KMS-11 (cell line): Measurements from ENCODE around the gene OR4D10.
"Not testable (repeated sequence)": the region's sequence is repeated elsewhere in the genome, so short reads cannot be mapped to it uniquely, and the experiment has no call there.

Experiments used
- H2AFZ ChIP-seq: fragments of 200-600 bp; sonication (generic); 2 replicates; pipeline ENCODE4 v1.6.1; 2016; ENCODE audit warnings: antibody characterized with exemption, mixed run types, low read depth
- H3K27ac ChIP-seq: fragments of 200-600 bp; sonication (generic); 2 replicates; pipeline ENCODE4 v1.6.1; 2016; ENCODE audit warnings: mild to moderate bottlenecking, mixed run types
- H3K27me3 ChIP-seq: fragments of 200-600 bp; sonication (generic); 2 replicates; pipeline ENCODE4 v1.6.1; 2017; ENCODE audit warnings: mild to moderate bottlenecking, low read depth, mixed run types, moderate library complexity; ENCODE audit not compliant: insufficient read depth
- H3K36me3 ChIP-seq: fragments of 200-600 bp; sonication (generic); 2 replicates; pipeline ENCODE4 v1.6.1; 2017; ENCODE audit warnings: mild to moderate bottlenecking, mixed run types; ENCODE audit not compliant: insufficient read depth
- H3K4me1 ChIP-seq: fragments of 200-600 bp; sonication (generic); 2 replicates; pipeline ENCODE4 v1.6.1; 2016; ENCODE audit warnings: mild to moderate bottlenecking, low read depth, mixed run types; ENCODE audit not compliant: poor library complexity, severe bottlenecking
- H3K4me2 ChIP-seq: fragments of 200-600 bp; sonication (generic); 2 replicates; pipeline ENCODE4 v1.7.0; 2016; ENCODE audit warnings: mild to moderate bottlenecking, mixed run types
- H3K4me3 ChIP-seq: fragments of 200-600 bp; sonication (generic); IDR thresholded peaks from 2 replicates; pipeline ENCODE4 v1.6.1; 2017; ENCODE audit warnings: low read depth, low read length, mixed read lengths; ENCODE audit not compliant: insufficient read depth
- H3K79me2 ChIP-seq: fragments of 200-600 bp; sonication (generic); 2 replicates; pipeline ENCODE4 v1.6.1; 2016; ENCODE audit warnings: low read depth, mixed run types; ENCODE audit not compliant: insufficient read depth
- H3K9ac ChIP-seq: fragments of 200-600 bp; sonication (generic); 2 replicates; pipeline ENCODE4 v1.6.1; 2016; ENCODE audit warnings: mild to moderate bottlenecking, mixed run types
- H4K20me1 ChIP-seq: fragments of 200-600 bp; sonication (generic); 2 replicates; pipeline ENCODE4 v1.6.1; 2016; ENCODE audit warnings: mild to moderate bottlenecking, mixed run types; ENCODE audit not compliant: insufficient read depth
- TF ChIP-seq, protein P1 (sequence below): fragments of 200-600 bp; sonication (generic); conservative IDR thresholded peaks from 2 replicates; pipeline ENCODE4 v1.6.1; 2017; ENCODE audit warnings: low read depth, mild to moderate bottlenecking, antibody characterized with exemption, low read length, moderate library complexity, mixed read lengths

OR4D10 gene

DNA sequence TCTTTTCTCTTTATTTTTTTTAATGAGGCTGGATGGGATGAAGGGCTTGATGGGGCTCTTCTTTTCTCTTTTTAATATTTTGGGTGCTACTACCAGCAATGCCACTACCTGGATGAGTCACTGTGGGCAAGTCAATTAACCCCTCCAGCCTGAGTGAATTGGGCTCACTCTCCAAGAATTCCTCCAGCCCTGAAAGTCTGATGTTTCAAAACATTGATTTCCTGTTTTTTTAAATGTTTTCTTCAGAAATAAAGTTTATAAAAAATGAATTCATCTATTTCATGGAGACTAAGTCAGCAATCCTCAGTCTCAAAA, 46.1 kb upstream of the OR4D10 start:
- Histone ChIP-seq H3K4me3 (no peak overlapping the region), H3K4me2 (no peak overlapping the region), H3K27me3 (no peaks in the 10 kb centered on the region), H4K20me1 (no peaks in the 10 kb centered on the region), H3K79me2 (no peaks in the 10 kb centered on the region), H3K4me1 (no peaks in the 10 kb centered on the region), H3K36me3 (no peaks in the 10 kb centered on the region), H2AFZ (no peak overlapping the region), H3K27ac (no peak overlapping the region), H3K9ac (no peak overlapping the region)
- TF ChIP-seq, protein P1, sequence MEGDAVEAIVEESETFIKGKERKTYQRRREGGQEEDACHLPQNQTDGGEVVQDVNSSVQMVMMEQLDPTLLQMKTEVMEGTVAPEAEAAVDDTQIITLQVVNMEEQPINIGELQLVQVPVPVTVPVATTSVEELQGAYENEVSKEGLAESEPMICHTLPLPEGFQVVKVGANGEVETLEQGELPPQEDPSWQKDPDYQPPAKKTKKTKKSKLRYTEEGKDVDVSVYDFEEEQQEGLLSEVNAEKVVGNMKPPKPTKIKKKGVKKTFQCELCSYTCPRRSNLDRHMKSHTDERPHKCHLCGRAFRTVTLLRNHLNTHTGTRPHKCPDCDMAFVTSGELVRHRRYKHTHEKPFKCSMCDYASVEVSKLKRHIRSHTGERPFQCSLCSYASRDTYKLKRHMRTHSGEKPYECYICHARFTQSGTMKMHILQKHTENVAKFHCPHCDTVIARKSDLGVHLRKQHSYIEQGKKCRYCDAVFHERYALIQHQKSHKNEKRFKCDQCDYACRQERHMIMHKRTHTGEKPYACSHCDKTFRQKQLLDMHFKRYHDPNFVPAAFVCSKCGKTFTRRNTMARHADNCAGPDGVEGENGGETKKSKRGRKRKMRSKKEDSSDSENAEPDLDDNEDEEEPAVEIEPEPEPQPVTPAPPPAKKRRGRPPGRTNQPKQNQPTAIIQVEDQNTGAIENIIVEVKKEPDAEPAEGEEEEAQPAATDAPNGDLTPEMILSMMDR: no peak

DNA sequence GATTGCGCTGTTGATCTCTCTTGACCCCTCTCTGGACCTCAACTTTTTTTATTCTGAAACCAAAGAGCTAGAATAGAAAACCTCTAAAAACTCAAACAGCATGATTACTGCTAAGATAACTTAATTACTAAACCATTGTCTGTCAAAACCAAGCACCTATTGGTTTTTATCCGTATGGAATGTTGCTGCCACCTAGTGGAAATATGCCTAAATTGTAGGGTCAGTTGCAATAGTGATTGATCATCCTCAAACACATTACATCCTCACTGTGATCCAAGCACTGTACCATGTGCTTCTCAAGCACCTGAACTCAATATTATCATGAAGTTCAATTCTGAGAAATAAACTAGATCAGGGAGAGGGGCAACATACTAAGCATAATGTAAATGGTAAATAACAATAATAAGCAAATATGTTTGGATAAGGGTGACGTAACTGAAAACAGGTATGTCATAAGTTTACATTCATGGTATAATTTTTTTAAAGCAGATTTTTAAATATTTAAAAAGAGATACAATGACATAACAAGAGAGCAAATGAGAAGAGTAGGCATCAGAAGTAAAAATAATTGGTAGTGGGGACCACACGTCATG, 43.1 kb upstream of the OR4D10 start:
- TF ChIP-seq, protein P1: peak; percentile 81
- Histone ChIP-seq H3K4me3 (no peak overlapping the region), H3K79me2 (no peaks in the 10 kb centered on the region), H4K20me1 (no peaks in the 10 kb centered on the region), H3K27ac (no peak overlapping the region), H3K36me3 (no peaks in the 10 kb centered on the region), H3K27me3 (no peaks in the 10 kb centered on the region), H3K4me1 (no peaks in the 10 kb centered on the region), H2AFZ (no peak overlapping the region), H3K4me2 (no peak overlapping the region), H3K9ac (no peak overlapping the region)

DNA sequence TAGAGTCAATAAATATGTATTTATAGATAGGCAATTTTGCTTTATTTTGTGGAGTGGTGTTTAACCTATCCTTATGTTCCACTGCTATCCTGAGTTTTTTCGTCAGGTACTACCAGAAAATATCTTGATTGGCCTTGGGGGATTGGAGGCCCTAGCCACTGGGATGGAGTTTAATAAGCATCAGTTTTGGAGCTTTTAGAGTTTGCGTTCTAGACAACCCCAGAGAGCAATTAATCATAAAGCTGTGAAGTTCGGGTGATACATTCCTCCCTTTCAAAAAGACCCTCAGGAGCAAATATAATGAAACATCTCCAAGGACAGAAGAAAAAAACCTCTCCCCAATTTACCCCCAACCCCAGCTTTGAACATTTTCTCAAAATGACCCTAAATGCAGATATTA, 36.9 kb upstream of the OR4D10 start, which contains the start of gene OR5A1:
Gene OR5A1 (plus strand): TSS at position 301 of the 400 bp plus-strand sequence. CDS start 6,700 bp downstream, outside the sequence.
- no peaks in the 10 kb centered on the region for H3K27me3 ChIP-seq
- TF ChIP-seq, protein P1: no peak
- H4K20me1 ChIP-seq: no peaks in the 10 kb centered on the region
- H3K36me3 ChIP-seq: no peaks in the 10 kb centered on the region
- H3K79me2 ChIP-seq: no peaks in the 10 kb centered on the region
- no peak within 1 kb of the TSS for H3K4me3 ChIP-seq
- H3K4me1 ChIP-seq: no peaks in the 10 kb centered on the region
- H2AFZ ChIP-seq: no peak within 1 kb of the TSS
- no peak within 1 kb of the TSS for H3K4me2 ChIP-seq
- no peak within 1 kb of the TSS for H3K9ac ChIP-seq
- no peak within 1 kb of the TSS for H3K27ac ChIP-seq

DNA sequence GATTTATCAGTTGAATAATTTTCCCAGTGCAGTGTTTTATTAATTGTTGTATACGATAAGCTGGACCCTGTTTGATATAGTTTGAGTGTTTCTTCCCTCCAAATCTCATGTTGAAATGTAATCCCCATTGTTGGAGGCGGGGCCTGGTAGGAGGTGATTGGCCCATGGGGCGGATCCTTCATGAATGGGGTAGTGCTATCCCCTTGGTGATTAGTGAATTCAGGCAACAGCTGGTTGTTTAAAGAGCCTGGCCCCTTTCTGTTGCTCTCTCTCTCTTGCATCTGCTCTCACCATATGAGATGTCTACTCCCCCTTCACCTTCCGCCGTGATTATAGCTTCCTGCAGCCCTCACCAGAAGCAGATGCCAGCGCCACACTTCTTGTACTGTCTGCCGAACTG, 35.3 kb upstream of the OR4D10 start:
- Histone ChIP-seq H3K79me2 (no peaks in the 10 kb centered on the region), H2AFZ (no peak overlapping the region), H4K20me1 (no peaks in the 10 kb centered on the region), H3K4me2 (no peak overlapping the region), H3K9ac (no peak overlapping the region), H3K27me3 (no peaks in the 10 kb centered on the region), H3K4me3 (no peak overlapping the region), H3K27ac (no peak overlapping the region), H3K4me1 (no peaks in the 10 kb centered on the region), H3K36me3 (no peaks in the 10 kb centered on the region)
- TF ChIP-seq, protein P1: no peak

DNA sequence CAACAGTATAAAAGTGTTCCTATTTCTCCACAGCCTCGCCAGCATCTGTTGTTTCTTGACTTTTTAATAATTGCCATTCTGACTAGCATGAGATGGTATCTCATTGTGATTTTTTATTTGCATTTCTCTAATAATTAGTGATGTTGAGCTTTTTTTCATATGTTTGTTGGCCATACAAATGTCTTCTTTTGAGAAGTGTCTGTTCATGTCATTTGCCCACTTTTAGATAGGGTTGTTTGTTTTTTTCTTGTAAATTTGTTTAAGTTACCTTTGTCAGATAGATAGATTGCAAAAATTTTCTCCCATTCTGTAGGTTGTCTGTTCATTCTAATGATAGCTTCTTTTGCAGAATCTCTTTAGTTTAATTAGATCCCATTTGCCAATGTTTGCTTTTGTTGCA, 27.5 kb upstream of the OR4D10 start:
- not testable (repeated sequence) for H3K4me1 ChIP-seq, H2AFZ ChIP-seq, H3K79me2 ChIP-seq, H3K27ac ChIP-seq, H3K9ac ChIP-seq, H3K4me3 ChIP-seq, H4K20me1 ChIP-seq, H3K27me3 ChIP-seq, H3K4me2 ChIP-seq, H3K36me3 ChIP-seq
